GM23338 (cell line): ENCODE results near the gene ADGRV1. TPM values are rescaled to one million over a fixed set of nuclear protein-coding genes. Genes with fewer than 3 reads are reported as not detected.

ENCODE experiments used
- ATAC-seq: fragments of 200-7000 bp; cut with Tn5 transposase; 3 replicates; pipeline ENCODE4 v1.9.1; 2020
- DNase-seq: peaks from one replicate; pipeline ENCODE4 v3.0.0-alpha.2; 2015; ENCODE audit warnings: low spot score
- H2AFZ ChIP-seq: fragments of 200-600 bp; sonication (generic); 2 replicates; pipeline ENCODE4 v1.8.0; 2016; ENCODE audit warnings: antibody characterized with exemption, mild to moderate bottlenecking, moderate library complexity
- H3F3A ChIP-seq: fragments of 200-600 bp; sonication (generic); replicated peaks from 2 replicates; pipeline ENCODE4 v1.8.0; 2017; ENCODE audit warnings: antibody characterized with exemption, mixed run types, low read depth
- H3K27ac ChIP-seq: fragments of 200-600 bp; sonication (generic); 2 replicates; pipeline ENCODE4 v1.6.1; 2016; ENCODE audit warnings: low read depth
- H3K27me3 ChIP-seq: fragments of 200-600 bp; sonication (generic); 2 replicates; pipeline ENCODE4 v1.8.0; 2016; ENCODE audit warnings: mild to moderate bottlenecking, mixed run types, moderate library complexity; ENCODE audit not compliant: insufficient read depth
- H3K36me3 ChIP-seq: fragments of 200-600 bp; sonication (generic); 2 replicates; pipeline ENCODE4 v1.8.0; 2016; ENCODE audit warnings: mild to moderate bottlenecking; ENCODE audit not compliant: insufficient read depth
- H3K4me1 ChIP-seq: fragments of 200-600 bp; sonication (generic); 2 replicates; pipeline ENCODE4 v1.8.0; 2016; ENCODE audit warnings: mild to moderate bottlenecking, moderate library complexity; ENCODE audit not compliant: insufficient read depth
- H3K4me2 ChIP-seq: fragments of 200-600 bp; sonication (generic); 2 replicates; pipeline ENCODE4 v1.7.1; 2017; ENCODE audit warnings: mixed run types
- H3K4me3 ChIP-seq: fragments of 200-600 bp; sonication (generic); 2 replicates; pipeline ENCODE4 v1.6.1; 2016; ENCODE audit warnings: mixed run types
- H3K79me2 ChIP-seq: fragments of 200-600 bp; sonication (generic); replicated peaks from 2 replicates; pipeline ENCODE4 v1.8.0; 2017; ENCODE audit warnings: mild to moderate bottlenecking; ENCODE audit not compliant: insufficient read depth
- H3K9me2 ChIP-seq: fragments of 200-600 bp; sonication (generic); 2 replicates; pipeline ENCODE4 v1.8.0; 2017; ENCODE audit not compliant: insufficient read depth
- H4K20me1 ChIP-seq: fragments of 200-600 bp; sonication (generic); replicated peaks from 2 replicates; pipeline ENCODE4 v1.8.0; 2017; ENCODE audit warnings: mild to moderate bottlenecking; ENCODE audit not compliant: insufficient read depth
- H3K27ac Mint-ChIP-seq: 2 replicates; pipeline ENCODE4 v1.8.0; 2020; ENCODE audit warnings: inconsistent platforms, mild to moderate bottlenecking, moderate library complexity, mixed read lengths
- H3K27me3 Mint-ChIP-seq: 3 replicates; pipeline ENCODE4 v1.8.0; 2022; ENCODE audit warnings: low read depth, mild to moderate bottlenecking, moderate library complexity, mixed read lengths, inconsistent platforms; ENCODE audit not compliant: insufficient read depth, poor library complexity
- H3K36me3 Mint-ChIP-seq: 3 replicates; pipeline ENCODE4 v1.8.0; 2021; ENCODE audit warnings: low read depth, mild to moderate bottlenecking, inconsistent platforms, moderate library complexity, mixed read lengths
- H3K4me1 Mint-ChIP-seq: 3 replicates; pipeline ENCODE4 v1.8.0; 2020; ENCODE audit warnings: mild to moderate bottlenecking, inconsistent platforms, mixed read lengths
- H3K4me3 Mint-ChIP-seq: 3 replicates; pipeline ENCODE4 v1.8.0; 2021; ENCODE audit warnings: moderate library complexity, mild to moderate bottlenecking, inconsistent platforms, mixed read lengths
- H3K9me3 Mint-ChIP-seq: 3 replicates; pipeline ENCODE4 v1.8.0; 2020; ENCODE audit warnings: moderate library complexity, mild to moderate bottlenecking, inconsistent platforms, mixed read lengths
- CREB1 ChIP-seq: fragments of 250-450 bp; sonication (Bioruptor Pico); IDR thresholded peaks from 2 replicates; pipeline ENCODE4 v1.5.0; 2020; ENCODE audit warnings: low read depth, mild to moderate bottlenecking, moderate library complexity
- CTCF ChIP-seq, 2 experiments: fragments of 200-600 bp in 1 of 2; sonication (generic) in 1 of 2; conservative IDR thresholded peaks; 2 replicates each; pipeline versions ENCODE4 v1.5.1 to v1.6.1; 2016 to 2017; ENCODE audit warnings: antibody characterized with exemption in 2 of 2, low read depth in 2 of 2, mild to moderate bottlenecking in 2 of 2, moderate library complexity in 1 of 2
- EZH2 ChIP-seq: fragments of 200-600 bp; sonication (generic); IDR thresholded peaks from one replicate; pipeline ENCODE4 v1.8.0; 2017; ENCODE audit warnings: antibody characterized with exemption, mild to moderate bottlenecking, low read depth; ENCODE audit not compliant: unreplicated experiment
- EZH2phosphoT487 ChIP-seq: fragments of 200-600 bp; sonication (generic); IDR thresholded peaks from one replicate; pipeline ENCODE4 v1.8.1; 2018; ENCODE audit warnings: antibody characterized with exemption; ENCODE audit not compliant: unreplicated experiment
- JUNB ChIP-seq: IDR thresholded peaks from one replicate; pipeline ENCODE4 v1.6.1; 2016; ENCODE audit warnings: antibody characterized with exemption; ENCODE audit not compliant: unreplicated experiment
- NANOG ChIP-seq: IDR thresholded peaks from 2 replicates; pipeline ENCODE4 v1.6.1; 2016; ENCODE audit warnings: antibody characterized with exemption, borderline replicate concordance
- POLR2AphosphoS5 ChIP-seq: IDR thresholded peaks from 2 replicates; pipeline ENCODE4 v1.6.1; 2016; ENCODE audit warnings: antibody characterized with exemption, low read depth
- REST ChIP-seq: IDR thresholded peaks from one replicate; pipeline ENCODE4 v1.6.1; 2018; ENCODE audit warnings: antibody characterized with exemption; ENCODE audit not compliant: unreplicated experiment
- STAT1 ChIP-seq: IDR thresholded peaks from one replicate; pipeline ENCODE4 v1.6.1; 2016; ENCODE audit warnings: antibody characterized with exemption; ENCODE audit not compliant: unreplicated experiment
- ZNF114 ChIP-seq: fragments of 250-450 bp; sonication (Bioruptor Pico); IDR thresholded peaks from 2 replicates; pipeline ENCODE4 v1.5.0; 2020; ENCODE audit warnings: mild to moderate bottlenecking, moderate library complexity
- ZNF331 ChIP-seq: fragments of 250-450 bp; sonication (Bioruptor Pico); IDR thresholded peaks from 2 replicates; pipeline ENCODE4 v1.5.0; 2020; ENCODE audit warnings: low read depth, mild to moderate bottlenecking, moderate library complexity
- ZNF462 ChIP-seq: fragments of 250-450 bp; sonication (Bioruptor Pico); IDR thresholded peaks from 2 replicates; pipeline ENCODE4 v1.5.0; 2020; ENCODE audit warnings: mild to moderate bottlenecking, moderate library complexity
- polyA plus RNA-seq: library from polyadenylated mRNA; unstranded; fragments of >200 nt; fragmentation: Nextera tagmentation; extraction: Ambion mirVana; gene quantifications from 2 replicates; pipeline ENCODE4 v1.2.1, GENCODE V29; 2016
- total RNA-seq: library from RNA; depleted of rRNA; stranded (reverse); fragments of >200 nt; shearing (Covaris generic); gene quantifications from 2 replicates; pipeline ENCODE4 v1.2.3, GENCODE V29; 2014
- TF ChIP-seq, protein P1 (sequence below): IDR thresholded peaks from 2 replicates; pipeline ENCODE4 v1.6.1; 2016; ENCODE audit warnings: antibody characterized with exemption

ADGRV1 gene
- total and polyA plus RNA-seq, 2 experiments from 2014 or later = 46.1 to 149 TPM

- Histone ChIP-seq H3K9me2 (no peaks in the 10 kb centered on the region), H3K27ac (no peak overlapping the region), H3K4me2 (no peak overlapping the region), H3F3A (no peaks in the 10 kb centered on the region), H3K36me3 (peaks cover 9% of the 10 kb centered on the region; the same call in 1 of the 2 replicates), H3K27me3 (no peaks in the 10 kb centered on the region), H3K4me3 (no peak overlapping the region), H3K4me1 (no peaks in the 10 kb centered on the region), H2AFZ (no peak overlapping the region), H4K20me1 (no peaks in the 10 kb centered on the region), H3K79me2 (no peaks in the 10 kb centered on the region)
- no peaks in the 10 kb centered on the region for H3K9me3 Mint-ChIP-seq
- peaks cover 8% of the 10 kb centered on the region; the same call in 2 of the 3 replicates for H3K36me3 Mint-ChIP-seq
- no peak for TF ChIP-seq CREB1 (CRISPR knock-in tag)
- TF ChIP-seq CTCF (conservative IDR thresholded peaks at IDR 0.05; ENCODE audit: low read depth in 2 of 2) = no peak
- TF ChIP-seq, protein P1, sequence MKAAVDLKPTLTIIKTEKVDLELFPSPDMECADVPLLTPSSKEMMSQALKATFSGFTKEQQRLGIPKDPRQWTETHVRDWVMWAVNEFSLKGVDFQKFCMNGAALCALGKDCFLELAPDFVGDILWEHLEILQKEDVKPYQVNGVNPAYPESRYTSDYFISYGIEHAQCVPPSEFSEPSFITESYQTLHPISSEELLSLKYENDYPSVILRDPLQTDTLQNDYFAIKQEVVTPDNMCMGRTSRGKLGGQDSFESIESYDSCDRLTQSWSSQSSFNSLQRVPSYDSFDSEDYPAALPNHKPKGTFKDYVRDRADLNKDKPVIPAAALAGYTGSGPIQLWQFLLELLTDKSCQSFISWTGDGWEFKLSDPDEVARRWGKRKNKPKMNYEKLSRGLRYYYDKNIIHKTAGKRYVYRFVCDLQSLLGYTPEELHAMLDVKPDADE = no peak
- TF ChIP-seq NANOG = no peak
- TF ChIP-seq ZNF331 (CRISPR knock-in tag) = no peak
- TF ChIP-seq STAT1 = no peak
- no peak for TF ChIP-seq EZH2
- no peak for TF ChIP-seq REST
- TF ChIP-seq ZNF462 (CRISPR knock-in tag) = no peak
- no peak for TF ChIP-seq EZH2phosphoT487
- no peak for TF ChIP-seq JUNB
- TF ChIP-seq POLR2AphosphoS5 = no peak
- TF ChIP-seq ZNF114 = no peak
- peaks cover 2% of the 10 kb centered on the region for H3K27me3 Mint-ChIP-seq
- DNase-seq (no peak), ATAC-seq (peak; percentile 57)
- H3K4me1 Mint-ChIP-seq = peaks cover 11% of the 10 kb centered on the region
- no peak overlapping the region for H3K27ac Mint-ChIP-seq
- H3K4me3 Mint-ChIP-seq = no peak overlapping the region
Measured at GRCh38 chr5:91155274-91155673, 596.7 kb downstream of the ADGRV1 start.
